Measurements from ENCODE around the gene ARHGAP22. TPM values are rescaled to one million over a fixed set of nuclear protein-coding genes. Genes with fewer than 3 reads are reported as not detected.

The ARHGAP22 gene
- total RNA-seq, 1 donor from 2014 or later: 6.2 TPM

DNA sequence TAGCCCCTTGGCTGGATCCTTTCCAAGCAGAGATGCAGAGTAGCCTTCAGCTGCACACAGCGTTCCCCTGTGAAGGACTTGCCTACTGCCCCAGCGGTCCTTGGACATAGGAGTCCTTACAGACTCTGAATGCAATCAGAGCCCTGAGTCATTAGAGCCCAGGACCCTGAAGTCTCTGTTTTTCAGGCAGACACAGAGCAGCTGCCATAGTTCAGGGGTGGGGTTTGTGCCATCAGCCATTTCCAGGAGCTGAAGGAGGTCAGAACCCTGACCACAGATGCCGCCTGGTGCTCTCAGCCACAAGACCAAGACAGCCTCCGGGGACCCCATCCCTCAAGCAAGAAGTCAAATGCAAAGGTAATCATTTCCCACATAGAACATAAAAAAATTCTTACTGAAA is 47.0 kb upstream of the ARHGAP22 start:
- no peak overlapping the region for H3K9ac ChIP-seq (ENCODE audit: low read length)
- no peak overlapping the region for H3K27ac Mint-ChIP-seq (ENCODE audit: unreplicated experiment)
- H3K27me3 ChIP-seq (ENCODE audit: insufficient read depth, low read length): no peaks in the 10 kb centered on the region
- no peak overlapping the region for H3K4me3 ChIP-seq (ENCODE audit: insufficient read depth, low read depth, low read length)
- no peaks in the 10 kb centered on the region for H3K9me3 Mint-ChIP-seq (ENCODE audit: unreplicated experiment)
- no peak overlapping the region for H3K27ac ChIP-seq (ENCODE audit: low read depth, low read length)
- peaks cover 7% of the 10 kb centered on the region for H3K4me1 ChIP-seq (ENCODE audit: insufficient read depth, low read length)
- no peaks in the 10 kb centered on the region for H3K36me3 ChIP-seq (ENCODE audit: insufficient read depth, low read length)
- H3K27me3 Mint-ChIP-seq (ENCODE audit: low read depth, unreplicated experiment): peaks cover 57% of the 10 kb centered on the region
- no peaks in the 10 kb centered on the region for H3K9me3 ChIP-seq (ENCODE audit: insufficient read depth, low read depth, low read length)
- TF ChIP-seq CTCF (IDR thresholded peaks at IDR 0.05; ENCODE audit: insufficient read depth, low read depth, low read length) (no peak), EZH2 (IDR thresholded peaks at IDR 0.05; ENCODE audit: insufficient read depth, low read length) (no peak)
- H3K4me1 Mint-ChIP-seq (ENCODE audit: low read depth, unreplicated experiment): peaks cover 2% of the 10 kb centered on the region
- FAIRE-seq: no peak
- H3K4me2 ChIP-seq (ENCODE audit: low read length): no peak overlapping the region
- no peak for DNase-seq (ENCODE audit: low read depth)
- H3K36me3 Mint-ChIP-seq (ENCODE audit: low read depth, unreplicated experiment): no peaks in the 10 kb centered on the region
- no peak overlapping the region for H3K4me3 Mint-ChIP-seq (ENCODE audit: unreplicated experiment)
- no peaks in the 10 kb centered on the region for H4K20me1 ChIP-seq (ENCODE audit: insufficient read depth, low read length)
- H3K79me2 ChIP-seq (ENCODE audit: insufficient read depth, low read length): no peaks in the 10 kb centered on the region
- no peak overlapping the region for H2AFZ ChIP-seq (ENCODE audit: low read depth, low read length)

- peaks cover 7% of the 10 kb centered on the region for H3K4me1 ChIP-seq (ENCODE audit: insufficient read depth, low read length)
- no peak for TF ChIP-seq EZH2 (IDR thresholded peaks at IDR 0.05; ENCODE audit: insufficient read depth, low read length)
- TF ChIP-seq CTCF (IDR thresholded peaks at IDR 0.05; ENCODE audit: insufficient read depth, low read depth, low read length): no peak
- no peaks in the 10 kb centered on the region for H3K79me2 ChIP-seq (ENCODE audit: insufficient read depth, low read length)
These were observed 46.4 kb upstream of the ARHGAP22 start for GRCh38 chr10:48651293-48651692.

DNA sequence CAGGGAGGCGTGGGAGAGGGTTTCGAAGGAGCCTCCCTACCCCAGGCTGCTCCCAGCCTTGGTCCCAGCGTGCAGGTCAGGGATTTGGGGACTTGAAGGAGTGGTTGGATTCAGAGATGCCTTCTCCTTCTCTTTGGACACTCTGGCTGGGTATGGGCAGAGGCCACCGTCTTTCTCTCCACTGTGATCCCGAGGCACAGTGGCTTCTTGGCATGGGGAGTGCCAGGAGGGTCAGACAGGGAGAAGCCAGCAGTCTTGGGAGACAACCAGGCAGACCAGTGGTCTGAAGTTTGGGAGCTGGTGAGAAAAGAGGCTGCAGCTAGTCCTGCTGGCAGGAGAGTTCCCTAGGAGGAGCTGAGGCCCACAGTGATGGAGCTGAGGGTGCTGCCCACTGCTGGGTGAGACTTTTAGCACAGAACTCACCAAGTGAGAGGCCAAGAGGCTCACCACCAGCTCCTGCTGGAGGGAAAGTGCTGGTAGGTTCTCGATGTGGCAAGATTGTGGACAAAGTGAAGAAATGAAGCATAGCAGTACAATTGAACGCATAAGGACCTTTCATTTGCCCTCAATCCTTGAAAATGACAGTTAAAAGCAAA is 44.6 kb upstream of the ARHGAP22 start:
- Histone ChIP-seq H3K4me3 (ENCODE audit: insufficient read depth, low read depth, low read length) (no peak overlapping the region), H4K20me1 (ENCODE audit: insufficient read depth, low read length) (no peaks in the 10 kb centered on the region), H3K9ac (ENCODE audit: low read length) (no peak overlapping the region), H2AFZ (ENCODE audit: low read depth, low read length) (no peak overlapping the region), H3K9me3 (ENCODE audit: insufficient read depth, low read depth, low read length) (no peaks in the 10 kb centered on the region), H3K79me2 (ENCODE audit: insufficient read depth, low read length) (no peaks in the 10 kb centered on the region), H3K27me3 (ENCODE audit: insufficient read depth, low read length) (no peaks in the 10 kb centered on the region), H3K4me2 (ENCODE audit: low read length) (no peak overlapping the region), H3K27ac (ENCODE audit: low read depth, low read length) (no peak overlapping the region), H3K4me1 (ENCODE audit: insufficient read depth, low read length) (no peaks in the 10 kb centered on the region), H3K36me3 (ENCODE audit: insufficient read depth, low read length) (no peaks in the 10 kb centered on the region)
- no peak overlapping the region for H3K4me3 Mint-ChIP-seq (ENCODE audit: unreplicated experiment)
- no peak for DNase-seq (ENCODE audit: low read depth)
- no peak for FAIRE-seq
- H3K9me3 Mint-ChIP-seq (ENCODE audit: unreplicated experiment): no peaks in the 10 kb centered on the region
- TF ChIP-seq CTCF (IDR thresholded peaks at IDR 0.05; ENCODE audit: insufficient read depth, low read depth, low read length) (no peak), EZH2 (IDR thresholded peaks at IDR 0.05; ENCODE audit: insufficient read depth, low read length) (no peak)
- no peaks in the 10 kb centered on the region for H3K36me3 Mint-ChIP-seq (ENCODE audit: low read depth, unreplicated experiment)
- no peaks in the 10 kb centered on the region for H3K4me1 Mint-ChIP-seq (ENCODE audit: low read depth, unreplicated experiment)
- H3K27ac Mint-ChIP-seq (ENCODE audit: unreplicated experiment): no peak overlapping the region
- peaks cover 52% of the 10 kb centered on the region for H3K27me3 Mint-ChIP-seq (ENCODE audit: low read depth, unreplicated experiment)

More at GRCh38 chr10:48651293-48651692, 46.4 kb upstream of the ARHGAP22 start:
- DNase-seq (ENCODE audit: low read depth): no peak
- Histone ChIP-seq H3K27ac (ENCODE audit: low read depth, low read length) (no peak overlapping the region), H3K9ac (ENCODE audit: low read length) (no peak overlapping the region), H3K36me3 (ENCODE audit: insufficient read depth, low read length) (no peaks in the 10 kb centered on the region), H3K4me3 (ENCODE audit: insufficient read depth, low read depth, low read length) (no peak overlapping the region), H3K27me3 (ENCODE audit: insufficient read depth, low read length) (no peaks in the 10 kb centered on the region), H2AFZ (ENCODE audit: low read depth, low read length) (no peak overlapping the region), H4K20me1 (ENCODE audit: insufficient read depth, low read length) (no peaks in the 10 kb centered on the region), H3K9me3 (ENCODE audit: insufficient read depth, low read depth, low read length) (no peaks in the 10 kb centered on the region), H3K4me2 (ENCODE audit: low read length) (no peak overlapping the region)
- no peak for FAIRE-seq
- Mint-ChIP-seq H3K9me3 (ENCODE audit: unreplicated experiment) (no peaks in the 10 kb centered on the region), H3K4me1 (ENCODE audit: low read depth, unreplicated experiment) (peaks cover 2% of the 10 kb centered on the region), H3K27me3 (ENCODE audit: low read depth, unreplicated experiment) (peaks cover 57% of the 10 kb centered on the region), H3K36me3 (ENCODE audit: low read depth, unreplicated experiment) (no peaks in the 10 kb centered on the region), H3K27ac (ENCODE audit: unreplicated experiment) (no peak overlapping the region), H3K4me3 (ENCODE audit: unreplicated experiment) (no peak overlapping the region)

All from astrocyte (in vitro differentiated cells and primary cell).